ENCODE measurements around the gene TGFBR3L. TPM values are rescaled to one million over a fixed set of nuclear protein-coding genes. Genes with fewer than 3 reads are reported as not detected.

The TGFBR3L gene
- total RNA-seq, 4 donors from 2014 or later, result 1.5 to 3.7 (median 2.1) TPM; not detected in 1

DNA sequence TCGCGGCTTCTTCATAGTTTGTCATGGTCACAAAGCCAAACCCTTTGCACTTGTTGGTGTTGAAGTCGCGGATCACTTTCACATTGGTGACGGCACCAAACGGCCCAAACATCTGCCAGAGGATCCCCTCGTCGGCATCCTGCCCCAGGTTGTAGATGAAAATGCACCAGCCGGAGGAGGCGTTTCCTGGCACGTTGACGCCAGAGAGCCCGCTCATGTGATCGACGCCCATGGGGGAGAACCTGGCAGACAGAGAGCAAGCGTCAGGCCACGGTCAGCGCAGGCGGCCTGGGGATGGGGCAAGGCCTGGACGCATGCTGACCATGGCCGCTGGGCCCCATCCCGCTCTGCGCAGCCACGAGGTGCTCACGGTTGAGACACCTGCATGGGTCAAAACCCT lies 48.9 kb downstream of the TGFBR3L start:
- WGBS, 2 donors, result 91 to 95% methylated on average over 20 to 25 of the region's 25 CpGs
- intact Hi-C loops (cut with DNase I; ENCODE audit: low total_unique reads), result no loop called here

DNA sequence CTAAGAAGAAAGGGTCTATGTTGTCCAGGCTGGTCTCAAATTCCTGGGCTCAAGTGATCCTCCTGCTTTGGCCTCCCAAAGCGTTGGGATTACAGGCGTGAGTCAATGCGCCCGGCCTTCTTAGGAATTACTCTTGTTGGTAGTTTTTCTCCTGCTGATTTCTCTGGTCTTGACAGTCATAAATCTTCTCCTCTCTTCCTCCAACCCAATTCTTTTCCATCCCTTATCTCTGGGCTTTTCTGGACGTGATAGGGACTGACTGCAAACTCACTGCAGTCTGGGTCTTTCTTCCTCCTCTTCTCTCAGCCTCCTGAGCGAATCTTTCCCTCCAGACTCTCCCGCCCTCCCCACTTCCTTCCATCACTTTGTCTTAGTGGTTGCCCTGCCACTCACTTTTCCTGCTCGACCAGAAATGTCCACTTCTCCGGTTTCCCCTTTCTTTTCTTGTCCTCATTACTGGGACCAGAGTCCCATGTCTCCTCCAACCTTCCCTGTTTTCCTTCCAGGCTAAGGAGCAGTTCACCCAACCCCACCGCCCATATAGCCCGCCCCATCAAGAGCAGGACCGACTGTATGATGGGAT lies 50.7 kb downstream of the TGFBR3L start:
- DNase-seq (ENCODE audit: low spot score in 2 of 2), result no peak
- no peak for TF ChIP-seq POLR2A (IDR thresholded peaks at IDR 0.05)
- TF ChIP-seq, protein P1, sequence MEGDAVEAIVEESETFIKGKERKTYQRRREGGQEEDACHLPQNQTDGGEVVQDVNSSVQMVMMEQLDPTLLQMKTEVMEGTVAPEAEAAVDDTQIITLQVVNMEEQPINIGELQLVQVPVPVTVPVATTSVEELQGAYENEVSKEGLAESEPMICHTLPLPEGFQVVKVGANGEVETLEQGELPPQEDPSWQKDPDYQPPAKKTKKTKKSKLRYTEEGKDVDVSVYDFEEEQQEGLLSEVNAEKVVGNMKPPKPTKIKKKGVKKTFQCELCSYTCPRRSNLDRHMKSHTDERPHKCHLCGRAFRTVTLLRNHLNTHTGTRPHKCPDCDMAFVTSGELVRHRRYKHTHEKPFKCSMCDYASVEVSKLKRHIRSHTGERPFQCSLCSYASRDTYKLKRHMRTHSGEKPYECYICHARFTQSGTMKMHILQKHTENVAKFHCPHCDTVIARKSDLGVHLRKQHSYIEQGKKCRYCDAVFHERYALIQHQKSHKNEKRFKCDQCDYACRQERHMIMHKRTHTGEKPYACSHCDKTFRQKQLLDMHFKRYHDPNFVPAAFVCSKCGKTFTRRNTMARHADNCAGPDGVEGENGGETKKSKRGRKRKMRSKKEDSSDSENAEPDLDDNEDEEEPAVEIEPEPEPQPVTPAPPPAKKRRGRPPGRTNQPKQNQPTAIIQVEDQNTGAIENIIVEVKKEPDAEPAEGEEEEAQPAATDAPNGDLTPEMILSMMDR (IDR thresholded peaks at IDR 0.05), result no peak
- H3K4me3 ChIP-seq (ENCODE audit: low read depth, poor library complexity, severe bottlenecking), result no peak overlapping the region
- 83 to 87% methylated on average over 12 of the region's 12 CpGs for WGBS, 2 donors
- intact Hi-C loops (cut with DNase I; ENCODE audit: low total_unique reads), result no loop called here

More for the DNA sequence above, 48.9 kb downstream of the TGFBR3L start:
- no peak for DNase-seq (ENCODE audit: low spot score in 2 of 2)
- TF ChIP-seq, protein P1 (IDR thresholded peaks at IDR 0.05), result no peak
- TF ChIP-seq POLR2A (IDR thresholded peaks at IDR 0.05), result no peak
- H3K4me3 ChIP-seq (ENCODE audit: low read depth, poor library complexity, severe bottlenecking), result no peak overlapping the region

DNA sequence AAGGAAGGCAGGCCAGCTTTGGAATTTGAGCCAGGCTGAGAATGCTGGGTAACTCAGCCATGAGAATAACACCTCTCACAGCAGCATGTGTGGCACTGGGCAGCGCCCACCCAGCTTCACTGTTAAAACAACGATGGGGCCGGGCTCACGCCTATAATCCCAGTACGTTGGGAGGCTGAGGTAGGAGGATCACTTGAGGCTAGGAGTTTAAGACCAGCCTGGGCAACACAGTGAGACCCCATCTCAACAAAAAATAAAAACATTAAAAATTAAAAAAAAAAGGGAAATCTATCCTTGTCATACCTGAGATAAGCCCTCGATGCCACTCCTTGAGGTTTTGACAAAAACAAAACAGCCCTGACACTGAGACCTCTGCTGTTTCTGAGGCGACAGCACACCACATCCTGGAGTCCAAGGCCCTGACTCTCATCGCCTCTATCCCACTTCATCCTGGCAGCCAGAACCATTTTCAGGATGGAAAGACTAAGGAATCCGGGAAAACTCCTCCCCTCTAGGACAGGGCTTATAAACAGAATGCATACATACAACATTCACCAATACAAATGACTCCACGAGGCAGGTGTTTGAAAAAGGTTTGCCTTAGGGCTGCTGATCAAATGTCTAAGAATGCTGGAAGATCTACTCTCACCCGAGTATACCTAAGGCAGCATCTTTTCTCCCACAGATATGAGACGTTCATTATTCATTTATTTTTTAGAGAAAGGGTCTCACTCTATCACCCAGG lies 51.5 kb downstream of the TGFBR3L start:
- WGBS, 2 donors, result 84 to 90% methylated on average over 12 of the region's 12 CpGs
- intact Hi-C loops (cut with DNase I; ENCODE audit: low total_unique reads), result no loop called here

DNA sequence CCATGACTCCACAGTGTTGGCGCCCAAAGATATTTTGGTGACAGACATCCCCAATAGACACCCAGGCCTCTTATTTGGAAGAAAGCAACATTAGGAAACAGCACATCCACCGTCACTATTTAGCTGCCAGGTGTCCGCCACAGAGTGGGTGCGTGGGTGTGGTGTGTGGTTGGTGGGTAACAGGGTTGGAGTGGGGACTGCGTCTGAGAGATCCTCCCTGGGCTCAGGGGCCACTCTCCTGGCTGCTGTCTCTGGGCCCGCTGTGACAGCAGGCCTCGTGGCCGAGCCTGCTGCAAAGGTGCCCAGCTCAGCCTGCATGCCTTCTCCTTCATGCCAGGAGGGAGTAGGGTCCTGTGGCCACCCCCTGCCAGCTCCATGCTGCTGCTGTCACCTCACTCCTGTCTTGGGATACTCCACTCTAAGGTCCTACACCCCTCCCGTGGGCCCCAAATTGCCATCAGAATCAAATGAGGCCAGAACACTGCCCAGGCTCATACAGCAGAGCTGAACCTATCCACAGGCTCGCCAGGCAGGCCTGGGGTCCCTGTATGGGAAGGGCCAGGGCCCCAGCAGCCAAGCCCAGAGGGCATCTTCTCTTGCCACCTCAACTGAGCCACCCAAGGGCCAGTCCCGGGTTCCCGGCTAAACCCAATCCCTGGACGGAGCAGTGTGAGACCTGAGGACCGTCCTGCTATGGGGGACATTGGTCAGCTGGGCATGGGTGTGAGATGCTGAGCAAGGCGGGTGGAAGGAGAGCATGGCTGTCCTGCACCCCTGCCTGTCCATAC lies 53.6 kb downstream of the TGFBR3L start:
- no peak for TF ChIP-seq POLR2A (IDR thresholded peaks at IDR 0.05)
- TF ChIP-seq, protein P1 (IDR thresholded peaks at IDR 0.05), result no peak
- DNase-seq (ENCODE audit: low spot score in 2 of 2), result no peak
- WGBS, 2 donors, result 88 to 94% methylated on average over 13 to 15 of the region's 15 CpGs
- intact Hi-C loops (cut with DNase I; ENCODE audit: low total_unique reads), result no loop called here
- no peak overlapping the region for H3K4me3 ChIP-seq (ENCODE audit: low read depth, poor library complexity, severe bottlenecking)

More for the DNA sequence above, 51.5 kb downstream of the TGFBR3L start:
- no peak for DNase-seq (ENCODE audit: low spot score in 2 of 2)
- H3K4me3 ChIP-seq (ENCODE audit: low read depth, poor library complexity, severe bottlenecking), result no peak overlapping the region
- TF ChIP-seq POLR2A (IDR thresholded peaks at IDR 0.05), result no peak
- TF ChIP-seq, protein P1 (IDR thresholded peaks at IDR 0.05), result no peak

Other genes starting within 250 kb of the TGFBR3L start
- gene RETN, start 245.8 kb upstream of the TGFBR3L start, total RNA-seq, result not detected
- not detected for gene MCEMP1, start 237.7 kb upstream of the TGFBR3L start, total RNA-seq
- gene TRAPPC5, start 234.0 kb upstream of the TGFBR3L start, total RNA-seq, result 100 to 1,000 TPM; 115 to 197 (median 143) TPM
- gene FCER2, start 212.7 kb upstream of the TGFBR3L start, total RNA-seq, result not detected
- gene CLEC4G, start 182.7 kb upstream of the TGFBR3L start, total RNA-seq, result 1 to 10 TPM in 1 of 4 donors, under 1 TPM in 1, not detected in 2; 0.36 to 2.3 TPM
- 1 to 10 TPM in 2 of 4 donors, under 1 TPM in 2; 0.55 to 2.1 (median 1.4) TPM for gene CD209, start 167.3 kb upstream of the TGFBR3L start, total RNA-seq
- not detected for gene CLEC4M, start 151.6 kb upstream of the TGFBR3L start, total RNA-seq
- 10 to 100 TPM; 16.2 to 23.3 (median 20.0) TPM for gene EVI5L, start 84.6 kb upstream of the TGFBR3L start, total RNA-seq
- under 1 TPM; 0.72 to 0.93 (median 0.83) TPM for gene PRR36, start 40.4 kb upstream of the TGFBR3L start, total RNA-seq
- 10 to 100 TPM; 27.3 to 31.8 (median 29.8) TPM for gene LRRC8E, start 26.3 kb upstream of the TGFBR3L start, total RNA-seq
- gene MAP2K7, start 11.0 kb upstream of the TGFBR3L start, total RNA-seq, result 10 to 100 TPM; 23.1 to 47.8 (median 30.9) TPM
- gene SNAPC2, start 5.5 kb downstream of the TGFBR3L start, total RNA-seq, result 10 to 100 TPM; 15.7 to 26.4 (median 24.6) TPM
- 1 to 10 TPM; 4.0 to 4.8 (median 4.0) TPM for gene CTXN1, start 11.3 kb downstream of the TGFBR3L start, total RNA-seq
- 100 to 1,000 TPM in 1 of 4 donors, 10 to 100 TPM in 3; 36.8 to 119 (median 51.7) TPM for gene TIMM44, start 28.8 kb downstream of the TGFBR3L start, total RNA-seq
- gene ELAVL1, start 90.8 kb downstream of the TGFBR3L start, total RNA-seq, result 10 to 100 TPM; 24.8 to 49.2 (median 30.9) TPM
- under 1 TPM in 1 of 4 donors, not detected in 3; 0.81 TPM for gene CCL25, start 137.9 kb downstream of the TGFBR3L start, total RNA-seq
- 1 to 10 TPM in 1 of 4 donors, under 1 TPM in 1, not detected in 2; 0.04 to 2.1 TPM for gene FBN3, start 234.8 kb downstream of the TGFBR3L start, total RNA-seq